ENCODE data around the gene CANT1. TPM values are rescaled to one million over a fixed set of nuclear protein-coding genes. Genes with fewer than 3 reads are reported as not detected.

Gene CANT1
- total RNA-seq, 1 experiment from 2014 or later, result 34.1 TPM

DNA sequence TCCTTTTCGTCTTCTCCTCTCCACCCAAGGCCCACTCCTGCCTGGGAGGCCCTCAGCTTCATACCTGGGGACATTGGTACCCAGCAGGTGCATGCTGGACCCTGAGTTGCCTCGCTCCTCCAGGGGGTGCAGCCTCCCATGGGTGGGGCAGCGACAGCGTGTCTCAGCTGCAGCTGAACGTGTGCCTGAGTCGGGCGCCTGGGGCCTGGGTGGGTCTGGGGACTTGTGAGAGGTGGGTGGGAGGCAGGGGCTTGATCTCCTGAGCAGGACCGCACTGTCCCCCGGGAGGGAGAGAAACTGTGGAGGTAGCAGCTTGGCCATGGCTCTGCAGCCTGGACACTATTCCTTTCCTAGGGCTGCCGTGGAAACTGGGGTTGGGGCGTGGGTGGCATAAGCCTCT, 40.3 kb upstream of the CANT1 start (continued):
- TF ChIP-seq FOXK1 (CRISPR knock-in tag; IDR thresholded peaks at IDR 0.05), result no peak
- TF ChIP-seq, protein P1, sequence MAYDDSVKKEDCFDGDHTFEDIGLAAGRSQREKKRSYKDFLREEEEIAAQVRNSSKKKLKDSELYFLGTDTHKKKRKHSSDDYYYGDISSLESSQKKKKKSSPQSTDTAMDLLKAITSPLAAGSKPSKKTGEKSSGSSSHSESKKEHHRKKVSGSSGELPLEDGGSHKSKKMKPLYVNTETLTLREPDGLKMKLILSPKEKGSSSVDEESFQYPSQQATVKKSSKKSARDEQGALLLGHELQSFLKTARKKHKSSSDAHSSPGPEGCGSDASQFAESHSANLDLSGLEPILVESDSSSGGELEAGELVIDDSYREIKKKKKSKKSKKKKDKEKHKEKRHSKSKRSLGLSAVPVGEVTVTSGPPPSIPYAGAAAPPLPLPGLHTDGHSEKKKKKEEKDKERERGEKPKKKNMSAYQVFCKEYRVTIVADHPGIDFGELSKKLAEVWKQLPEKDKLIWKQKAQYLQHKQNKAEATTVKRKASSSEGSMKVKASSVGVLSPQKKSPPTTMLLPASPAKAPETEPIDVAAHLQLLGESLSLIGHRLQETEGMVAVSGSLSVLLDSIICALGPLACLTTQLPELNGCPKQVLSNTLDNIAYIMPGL (CRISPR knock-in tag; IDR thresholded peaks at IDR 0.05), result no peak
- TF ChIP-seq, protein P2, sequence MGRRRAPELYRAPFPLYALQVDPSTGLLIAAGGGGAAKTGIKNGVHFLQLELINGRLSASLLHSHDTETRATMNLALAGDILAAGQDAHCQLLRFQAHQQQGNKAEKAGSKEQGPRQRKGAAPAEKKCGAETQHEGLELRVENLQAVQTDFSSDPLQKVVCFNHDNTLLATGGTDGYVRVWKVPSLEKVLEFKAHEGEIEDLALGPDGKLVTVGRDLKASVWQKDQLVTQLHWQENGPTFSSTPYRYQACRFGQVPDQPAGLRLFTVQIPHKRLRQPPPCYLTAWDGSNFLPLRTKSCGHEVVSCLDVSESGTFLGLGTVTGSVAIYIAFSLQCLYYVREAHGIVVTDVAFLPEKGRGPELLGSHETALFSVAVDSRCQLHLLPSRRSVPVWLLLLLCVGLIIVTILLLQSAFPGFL (CRISPR knock-in tag; IDR thresholded peaks at IDR 0.05; ENCODE audit: borderline replicate concordance), result no peak
- TF ChIP-seq SOX15 (CRISPR knock-in tag; IDR thresholded peaks at IDR 0.05), result no peak
- no peak for TF ChIP-seq ZNF423 (CRISPR knock-in tag; IDR thresholded peaks at IDR 0.05)
- no peak for TF ChIP-seq ETV6 (CRISPR knock-in tag; IDR thresholded peaks at IDR 0.05)
- no peak for TF ChIP-seq NR1H2 (CRISPR knock-in tag; IDR thresholded peaks at IDR 0.05)
- TF ChIP-seq, protein P3, sequence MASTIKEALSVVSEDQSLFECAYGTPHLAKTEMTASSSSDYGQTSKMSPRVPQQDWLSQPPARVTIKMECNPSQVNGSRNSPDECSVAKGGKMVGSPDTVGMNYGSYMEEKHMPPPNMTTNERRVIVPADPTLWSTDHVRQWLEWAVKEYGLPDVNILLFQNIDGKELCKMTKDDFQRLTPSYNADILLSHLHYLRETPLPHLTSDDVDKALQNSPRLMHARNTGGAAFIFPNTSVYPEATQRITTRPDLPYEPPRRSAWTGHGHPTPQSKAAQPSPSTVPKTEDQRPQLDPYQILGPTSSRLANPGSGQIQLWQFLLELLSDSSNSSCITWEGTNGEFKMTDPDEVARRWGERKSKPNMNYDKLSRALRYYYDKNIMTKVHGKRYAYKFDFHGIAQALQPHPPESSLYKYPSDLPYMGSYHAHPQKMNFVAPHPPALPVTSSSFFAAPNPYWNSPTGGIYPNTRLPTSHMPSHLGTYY (CRISPR knock-in tag; IDR thresholded peaks at IDR 0.05), result no peak
- TF ChIP-seq FOXJ3 (CRISPR knock-in tag; IDR thresholded peaks at IDR 0.05; ENCODE audit: borderline replicate concordance), result no peak
- TF ChIP-seq ELF4 (CRISPR knock-in tag; IDR thresholded peaks at IDR 0.05; ENCODE audit: low read depth), result no peak
- TF ChIP-seq, protein P4, sequence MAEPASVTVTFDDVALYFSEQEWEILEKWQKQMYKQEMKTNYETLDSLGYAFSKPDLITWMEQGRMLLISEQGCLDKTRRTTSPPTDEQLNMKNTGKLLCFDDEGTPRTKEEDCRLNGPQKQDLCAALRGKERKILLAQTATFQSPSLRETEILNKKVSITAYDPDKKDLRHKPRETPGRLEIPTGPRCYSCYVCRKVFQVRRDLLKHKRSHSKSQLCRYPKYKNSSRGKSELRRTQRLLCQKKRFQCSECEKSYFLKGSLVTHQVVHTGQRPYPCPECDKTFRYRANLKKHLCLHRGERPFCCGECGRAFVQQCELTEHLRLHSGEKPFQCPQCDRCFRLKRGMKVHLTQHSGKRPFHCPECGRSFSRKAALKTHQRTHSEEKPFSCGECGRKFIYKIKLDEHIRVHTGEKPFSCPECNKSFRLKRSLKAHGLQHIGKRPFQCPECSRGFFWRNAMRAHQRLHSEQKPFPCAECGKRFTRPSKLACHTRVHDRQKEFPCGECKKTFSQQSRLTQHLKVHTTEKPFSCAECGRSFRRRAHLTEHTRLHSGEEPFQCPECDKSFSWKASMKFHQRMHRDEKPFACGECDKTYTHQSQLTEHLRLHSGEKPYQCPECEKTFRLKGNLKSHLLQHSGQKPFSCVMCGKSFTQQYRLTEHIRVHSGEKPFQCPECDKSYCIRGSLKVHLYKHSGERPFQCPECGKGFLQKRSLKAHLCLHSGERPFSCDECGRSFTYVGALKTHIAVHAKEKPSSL (CRISPR knock-in tag; conservative IDR thresholded peaks at IDR 0.05), result no peak
- TF ChIP-seq, protein P5, sequence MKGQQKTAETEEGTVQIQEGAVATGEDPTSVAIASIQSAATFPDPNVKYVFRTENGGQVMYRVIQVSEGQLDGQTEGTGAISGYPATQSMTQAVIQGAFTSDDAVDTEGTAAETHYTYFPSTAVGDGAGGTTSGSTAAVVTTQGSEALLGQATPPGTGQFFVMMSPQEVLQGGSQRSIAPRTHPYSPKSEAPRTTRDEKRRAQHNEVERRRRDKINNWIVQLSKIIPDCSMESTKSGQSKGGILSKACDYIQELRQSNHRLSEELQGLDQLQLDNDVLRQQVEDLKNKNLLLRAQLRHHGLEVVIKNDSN (CRISPR knock-in tag; IDR thresholded peaks at IDR 0.05), result no peak
- TF ChIP-seq, protein P6, sequence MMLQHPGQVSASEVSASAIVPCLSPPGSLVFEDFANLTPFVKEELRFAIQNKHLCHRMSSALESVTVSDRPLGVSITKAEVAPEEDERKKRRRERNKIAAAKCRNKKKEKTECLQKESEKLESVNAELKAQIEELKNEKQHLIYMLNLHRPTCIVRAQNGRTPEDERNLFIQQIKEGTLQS (CRISPR knock-in tag; conservative IDR thresholded peaks at IDR 0.05), result no peak

DNA sequence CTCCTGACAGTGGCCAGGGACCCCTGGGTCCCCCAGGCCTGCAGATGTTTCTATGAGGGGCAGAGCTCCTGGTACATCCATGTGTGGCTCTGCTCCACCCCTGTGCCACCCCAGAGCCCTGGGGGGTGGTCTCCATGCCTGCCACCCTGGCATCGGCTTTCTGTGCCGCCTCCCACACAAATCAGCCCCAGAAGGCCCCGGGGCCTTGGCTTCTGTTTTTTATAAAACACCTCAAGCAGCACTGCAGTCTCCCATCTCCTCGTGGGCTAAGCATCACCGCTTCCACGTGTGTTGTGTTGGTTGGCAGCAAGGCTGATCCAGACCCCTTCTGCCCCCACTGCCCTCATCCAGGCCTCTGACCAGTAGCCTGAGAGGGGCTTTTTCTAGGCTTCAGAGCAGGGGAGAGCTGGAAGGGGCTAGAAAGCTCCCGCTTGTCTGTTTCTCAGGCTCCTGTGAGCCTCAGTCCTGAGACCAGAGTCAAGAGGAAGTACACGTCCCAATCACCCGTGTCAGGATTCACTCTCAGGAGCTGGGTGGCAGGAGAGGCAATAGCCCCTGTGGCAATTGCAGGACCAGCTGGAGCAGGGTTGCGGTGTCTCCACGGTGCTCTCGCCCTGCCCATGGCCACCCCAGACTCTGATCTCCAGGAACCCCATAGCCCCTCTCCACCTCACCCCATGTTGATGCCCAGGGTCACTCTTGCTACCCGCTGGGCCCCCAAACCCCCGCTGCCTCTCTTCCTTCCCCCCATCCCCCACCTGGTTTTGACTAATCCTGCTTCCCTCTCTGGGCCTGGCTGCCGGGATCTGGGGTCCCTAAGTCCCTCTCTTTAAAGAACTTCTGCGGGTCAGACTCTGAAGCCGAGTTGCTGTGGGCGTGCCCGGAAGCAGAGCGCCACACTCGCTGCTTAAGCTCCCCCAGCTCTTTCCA, 39.5 kb upstream of the CANT1 start:
- DNase-seq (ENCODE audit: low spot score), result no peak
- ChIA-PET CTCF (interaction anchor here (0.6 to 1.8 kb wide), 4 partner anchors 8 to 344 kb away, joined by 3 to 5 read pairs (median 3); no protein-coding TSS in a partner anchor), POLR2A (interaction anchor here (0.8 kb wide), 1 partner anchor 34 kb away, joined by 3 read pairs; no protein-coding TSS in a partner anchor)
- TF ChIP-seq HMGA2 (CRISPR knock-in tag; IDR thresholded peaks at IDR 0.05), result no peak
- no peak for TF ChIP-seq MYBL2 (CRISPR knock-in tag; IDR thresholded peaks at IDR 0.05)
- no peak for TF ChIP-seq ETV6 (CRISPR knock-in tag; IDR thresholded peaks at IDR 0.05)
- no peak for ATAC-seq
- peaks cover 3% of the 10 kb centered on the region; the same call in 1 of the 2 replicates for H3K36me3 Mint-ChIP-seq
- peaks cover 6% of the 10 kb centered on the region; the same call in 1 of the 2 replicates for H3K4me1 Mint-ChIP-seq
- H3K9me3 Mint-ChIP-seq, result peaks cover 26% of the 10 kb centered on the region
- H3K27me3 Mint-ChIP-seq (ENCODE audit: low read depth), result peaks cover 25% of the 10 kb centered on the region
- H3K4me3 Mint-ChIP-seq, result no peak overlapping the region
- H3K27ac Mint-ChIP-seq, result no peak overlapping the region
